GM19372 (cell line): ENCODE measurements around the gene SH3RF1.

ENCODE experiments used
- ATAC-seq: cut with Tn5 transposase; IDR thresholded peaks from one replicate; pipeline ENCODE4 v1.9.1; 2021; ENCODE audit warnings: mild to moderate bottlenecking, low read depth, moderate library complexity; ENCODE audit not compliant: unreplicated experiment

The SH3RF1 gene

DNA sequence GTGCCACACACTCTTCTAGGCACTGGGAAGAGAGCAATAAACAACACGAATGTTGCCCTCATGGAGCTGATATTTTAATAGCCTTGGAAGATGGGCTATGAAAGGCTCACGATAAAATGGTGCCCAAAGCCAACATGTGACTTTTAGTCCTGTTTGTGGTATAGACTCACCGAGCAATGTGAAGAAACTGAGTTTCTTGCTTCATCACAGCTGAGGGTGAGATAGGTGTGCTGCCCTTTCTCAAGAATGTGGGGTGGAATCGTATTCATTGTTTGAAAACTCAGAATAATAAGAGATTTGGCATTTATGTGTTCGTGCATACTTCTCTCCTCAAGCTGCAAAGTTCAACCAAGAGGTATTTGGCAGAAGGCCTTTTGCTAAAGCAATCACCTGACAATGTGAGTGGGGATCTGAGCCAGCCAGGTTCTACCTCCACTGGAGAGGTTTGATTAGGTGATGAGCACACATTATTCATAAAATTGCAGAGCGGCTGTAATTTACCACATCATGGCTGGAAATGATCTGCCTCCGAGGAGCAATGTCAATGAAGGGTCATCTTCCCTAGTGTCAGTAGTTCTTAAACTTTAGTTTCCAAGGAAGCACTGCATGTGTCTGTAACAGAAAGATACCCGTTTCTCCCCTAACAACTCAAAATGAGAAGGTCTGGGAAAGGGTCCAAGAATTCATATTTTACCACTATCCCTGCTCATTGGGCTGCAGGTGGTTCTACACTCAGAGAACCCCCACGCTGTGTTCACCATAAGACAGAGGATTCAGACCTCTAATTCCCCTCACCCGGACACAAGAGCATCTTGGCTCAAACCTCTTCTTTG lies 218.8 kb downstream of the SH3RF1 start:
- no peak for ATAC-seq

DNA sequence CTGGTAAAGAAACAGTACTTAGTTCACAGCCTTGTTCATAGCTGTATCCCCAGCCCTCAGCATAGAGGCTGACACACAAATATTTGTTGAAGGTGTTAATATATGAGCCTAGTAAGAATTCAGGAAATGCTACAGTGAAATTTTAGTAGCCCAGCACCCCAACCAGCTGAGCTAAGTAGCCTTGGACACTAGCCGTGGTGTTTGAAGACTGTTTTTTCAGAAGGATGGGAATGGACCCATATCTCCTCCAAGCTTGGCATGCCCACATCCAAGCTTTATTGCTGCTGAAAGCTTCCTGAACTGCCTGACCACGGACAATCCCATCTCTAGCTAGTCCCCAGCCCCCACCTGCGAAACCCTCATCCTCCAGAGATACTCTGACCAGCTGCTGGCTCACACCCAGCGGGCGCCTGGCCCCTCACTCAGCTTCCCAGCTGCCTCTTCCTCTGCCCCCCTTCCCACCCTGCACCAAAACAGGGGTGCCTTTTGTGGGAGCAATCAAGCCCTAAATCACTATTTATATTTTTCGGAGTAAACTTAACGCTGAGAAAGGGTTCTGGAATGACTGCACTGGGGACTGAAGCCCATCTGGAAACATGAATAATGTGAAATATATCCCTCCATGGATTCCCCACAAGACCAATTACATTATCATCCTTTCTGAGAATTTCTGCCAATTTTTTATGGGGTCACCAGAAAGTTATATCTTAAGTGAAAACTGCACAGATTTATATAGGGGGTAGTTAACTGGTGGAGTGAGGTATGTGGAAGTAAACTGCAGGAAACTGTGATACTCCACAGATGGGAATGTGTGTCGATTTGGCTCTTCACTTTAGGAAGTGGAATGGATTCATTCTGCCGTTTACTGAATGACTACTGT lies 219.6 kb downstream of the SH3RF1 start:
- no peak for ATAC-seq

DNA sequence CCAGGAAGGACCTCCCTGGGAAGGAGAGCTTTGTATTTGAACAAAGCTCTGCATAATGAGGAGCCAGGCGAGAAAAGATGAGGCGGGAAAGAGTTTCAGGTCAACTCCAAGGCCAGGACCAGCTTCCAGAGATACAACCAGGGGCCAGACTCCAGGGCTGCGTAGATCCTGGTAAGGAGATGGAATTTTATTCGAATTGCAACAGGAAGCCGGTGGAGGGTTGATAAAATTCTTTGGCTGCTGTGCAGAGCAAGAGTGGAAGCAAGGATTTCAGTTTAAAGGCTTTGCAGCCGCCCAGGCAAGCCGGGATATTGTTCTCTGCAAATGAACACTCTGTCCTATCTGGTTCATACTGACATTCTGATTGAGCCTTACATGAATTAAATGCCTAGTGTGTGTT lies 220.5 kb downstream of the SH3RF1 start:
- no peak for ATAC-seq

DNA sequence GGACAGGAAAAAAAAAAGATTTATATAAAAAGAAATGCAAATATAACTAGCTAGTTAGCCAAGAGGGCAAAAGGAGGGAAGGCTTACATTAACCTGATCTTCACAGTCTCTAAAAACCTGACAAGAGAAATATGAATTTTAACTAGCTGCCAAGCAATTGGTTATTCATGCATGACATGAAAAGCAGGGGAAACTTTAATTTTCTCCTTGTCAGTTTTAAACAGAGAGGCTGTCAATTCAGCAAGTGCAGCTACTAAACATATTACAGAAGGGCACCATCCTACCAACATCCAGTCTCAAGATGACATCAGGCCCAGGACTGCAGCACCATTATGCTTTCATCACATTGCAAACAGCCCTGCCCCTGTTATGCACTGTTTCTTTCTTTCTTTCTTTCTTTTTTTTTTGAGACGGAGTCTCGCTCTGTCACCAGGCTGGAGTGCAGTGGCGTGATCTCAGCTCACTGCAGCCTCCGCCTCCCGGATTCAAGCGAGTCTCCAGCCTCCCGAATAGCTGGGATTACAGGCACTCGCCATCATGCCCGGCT lies 221.8 kb downstream of the SH3RF1 start:
- ATAC-seq: no peak

GRCh38 chr4:169047956-169048355 lies 222.8 kb downstream of the SH3RF1 start:
- ATAC-seq: no peak

DNA sequence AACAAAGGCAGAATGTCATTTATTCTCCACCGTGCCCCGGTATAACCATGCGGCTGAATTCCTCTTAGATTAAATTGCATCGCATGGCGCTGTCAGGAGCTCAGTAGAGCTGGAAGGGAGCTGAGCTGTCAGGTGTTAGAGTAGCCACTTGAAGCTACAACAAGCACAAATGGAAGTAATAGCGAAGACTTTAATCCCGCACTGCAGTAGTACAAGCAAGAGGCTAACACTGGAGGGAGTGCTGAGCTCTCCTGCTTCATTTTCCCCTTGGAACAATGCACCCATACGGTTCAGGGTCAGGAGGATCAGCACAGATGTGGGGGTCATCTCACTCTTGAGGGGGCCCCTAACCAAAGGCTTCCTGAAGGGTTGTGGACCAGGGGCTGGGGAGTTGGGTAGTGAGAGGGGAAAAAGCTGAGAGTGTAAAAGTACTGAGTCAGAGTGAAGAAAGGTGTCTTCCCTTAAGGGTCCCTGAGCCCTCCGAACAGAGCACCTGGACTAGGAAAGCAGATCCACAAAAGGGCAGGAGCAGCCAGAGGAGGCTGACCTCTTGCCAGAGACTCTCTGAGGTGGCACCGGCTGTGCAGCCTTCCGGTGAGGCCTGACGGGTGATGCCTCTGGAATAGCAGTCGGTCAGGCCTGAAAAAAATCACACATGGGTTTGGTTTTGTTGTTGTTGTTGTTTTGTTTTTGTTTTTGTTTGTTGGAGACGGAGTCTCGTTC lies 224.7 kb downstream of the SH3RF1 start:
- ATAC-seq: no peak

DNA sequence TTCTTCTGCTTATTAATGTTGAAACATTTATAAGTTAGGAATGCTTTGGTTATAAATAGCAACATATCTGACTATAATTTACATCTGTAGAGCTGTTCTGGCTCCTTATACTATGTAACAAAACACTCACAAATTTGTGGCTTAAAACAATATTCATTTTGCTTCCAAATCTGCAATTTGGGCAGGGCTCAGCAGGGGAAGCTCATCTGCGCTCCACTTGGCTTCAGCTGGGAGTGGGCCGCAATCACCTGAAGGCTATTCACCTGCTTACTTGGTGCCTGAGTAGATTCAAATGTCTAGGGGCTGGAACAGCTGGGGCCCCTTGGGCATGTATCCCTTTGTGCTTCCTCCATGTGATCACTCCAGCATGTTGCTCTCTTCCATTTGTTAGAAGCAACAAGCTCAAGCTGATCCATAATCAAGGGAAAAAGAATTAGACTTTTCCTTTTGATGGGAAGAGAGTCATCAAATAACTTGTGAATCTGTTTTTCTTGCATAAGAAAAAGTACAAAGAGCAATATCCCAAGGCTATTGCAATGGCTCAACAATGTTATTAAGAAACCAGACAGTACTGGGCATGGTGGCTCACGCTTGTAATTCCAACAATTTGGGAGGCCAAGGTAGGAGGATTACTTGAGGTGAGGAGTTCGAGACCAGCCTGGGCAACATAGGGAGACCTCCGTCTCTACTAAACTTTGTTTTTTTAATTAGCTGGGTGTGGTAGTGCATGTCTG lies 225.9 kb downstream of the SH3RF1 start:
- ATAC-seq: no peak
